Keratinocyte (primary cell): ENCODE results near the gene SP110. TPM values are rescaled to one million over a fixed set of nuclear protein-coding genes. Genes with fewer than 3 reads are reported as not detected.
"Not testable (repeated sequence)": the region's sequence is repeated elsewhere in the genome, so short reads cannot be mapped to it uniquely, and the experiment has no call there.

ENCODE experiments used
- DNase-seq: peaks from one replicate; pipeline ENCODE4 v3.0.0-alpha.2; 2011; ENCODE audit warnings: low read depth, missing footprints, low spot score
- FAIRE-seq: peaks from 2 replicates; lab custom pipeline; 2011; peaks lifted over from hg19 to GRCh38; lab: Jason Lieb, UNC
- H2AFZ ChIP-seq: 2 replicates; pipeline ENCODE4 v1.6.0; 2012; ENCODE audit warnings: low read length, control low read depth, inconsistent platforms; ENCODE audit not compliant: control insufficient read depth
- H3K27ac ChIP-seq: 2 replicates; pipeline ENCODE4 v1.5.1; 2011; ENCODE audit warnings: low read length; ENCODE audit not compliant: control insufficient read depth, insufficient read depth
- H3K27me3 ChIP-seq: 3 replicates; pipeline ENCODE4 v1.6.0; 2011; ENCODE audit warnings: low read length; ENCODE audit not compliant: control insufficient read depth, insufficient read depth; ENCODE audit errors: extremely low read depth
- H3K36me3 ChIP-seq, 2 experiments: 2 replicates in 1 of 2; 3 replicates in 1 of 2; pipeline ENCODE4 v1.5.1; 2011; ENCODE audit warnings: low read length in 2 of 2, mild to moderate bottlenecking in 1 of 2; ENCODE audit not compliant: control insufficient read depth in 2 of 2, insufficient read depth in 2 of 2; ENCODE audit errors: extremely low read depth in 1 of 2
- H3K4me1 ChIP-seq: 3 replicates; pipeline ENCODE4 v1.5.1; 2011; ENCODE audit warnings: low read length; ENCODE audit not compliant: control insufficient read depth, insufficient read depth; ENCODE audit errors: extremely low read depth
- H3K4me2 ChIP-seq: 3 replicates; pipeline ENCODE4 v1.6.0; 2011; ENCODE audit warnings: low read depth, low read length; ENCODE audit not compliant: control insufficient read depth, insufficient read depth; ENCODE audit errors: extremely low read depth
- H3K4me3 ChIP-seq, 3 experiments: fragments of 200-600 bp in 1 of 3; sonication (generic) in 1 of 3; 2 replicates in 2 of 3; 3 replicates in 1 of 3; pipeline ENCODE4 v1.5.1; 2011 to 2016; ENCODE audit warnings: low read length in 3 of 3, mild to moderate bottlenecking in 3 of 3, control low read depth in 2 of 3, inconsistent platforms in 1 of 3, low read depth in 1 of 3, mixed read lengths in 1 of 3, mixed run types in 1 of 3, moderate library complexity in 1 of 3; ENCODE audit not compliant: control insufficient read depth in 2 of 3, insufficient read depth in 2 of 3; ENCODE audit errors: extremely low read depth in 1 of 3
- H3K79me2 ChIP-seq: 2 replicates; pipeline ENCODE4 v1.6.0; 2012; ENCODE audit warnings: low read length; ENCODE audit not compliant: control insufficient read depth, insufficient read depth
- H3K9ac ChIP-seq: 3 replicates; pipeline ENCODE4 v1.6.0; 2011; ENCODE audit warnings: low read length; ENCODE audit not compliant: control insufficient read depth, insufficient read depth; ENCODE audit errors: extremely low read depth
- H3K9me1 ChIP-seq: 3 replicates; pipeline ENCODE4 v1.6.0; 2011; ENCODE audit warnings: low read length; ENCODE audit not compliant: control insufficient read depth, insufficient read depth; ENCODE audit errors: extremely low read depth
- H3K9me3 ChIP-seq: 2 replicates; pipeline ENCODE4 v1.5.1; 2012; ENCODE audit warnings: low read depth, low read length; ENCODE audit not compliant: control insufficient read depth
- H4K20me1 ChIP-seq: 3 replicates; pipeline ENCODE4 v1.6.0; 2011; ENCODE audit warnings: low read length; ENCODE audit not compliant: control insufficient read depth, insufficient read depth; ENCODE audit errors: extremely low read depth
- CTCF ChIP-seq, 3 experiments: IDR thresholded peaks in 1 of 3; conservative IDR thresholded peaks in 1 of 3; optimal IDR thresholded peaks in 1 of 3; 2 replicates in 2 of 3; 3 replicates in 1 of 3; pipeline versions ENCODE3 to v1.5.1; 2011; ENCODE audit warnings: low read length in 3 of 3, mild to moderate bottlenecking in 3 of 3, moderate library complexity in 2 of 3, control low read depth in 1 of 3, inconsistent platforms in 1 of 3; ENCODE audit not compliant: insufficient read depth in 2 of 3; ENCODE audit errors: extremely low read depth in 1 of 3
- EZH2 ChIP-seq: IDR thresholded peaks from one replicate; pipeline ENCODE4 v1.6.1; 2012; ENCODE audit warnings: inconsistent platforms, mild to moderate bottlenecking, low read length, moderate library complexity
- dilution Hi-C: fragments of 300-500 bp; cut with MboI; formaldehyde crosslinking; loops from one replicate; pipeline ENCODE4 v1.7.0; 2020; ENCODE audit warnings: low sequenced_read_pairs; ENCODE audit not compliant: extremely low pct_ligation_motif_present
- polyA plus RNA-seq, 5 experiments: library from polyadenylated mRNA; depleted of rRNA in 3 of 5; stranded (reverse) in 3 of 5; stranded (forward) in 1 of 5; unstranded in 1 of 5; fragments of >200 nt; gene quantifications; 1 replicate in 1 of 5; 2 replicates in 3 of 5; 3 replicates in 1 of 5; pipeline versions ENCODE4 v1.2.1 to v1.2.3, GENCODE V29; 2011 to 2012; ENCODE audit warnings: missing spikeins in 2 of 5, low read depth in 1 of 5, low replicate concordance in 1 of 5

Gene SP110
- polyA plus RNA-seq, 1 donor (not counting 4 experiments of a cell fraction or from before 2014, with no cell fraction given) = 26.5 TPM

- no peaks in the 10 kb centered on the region for H3K27me3 ChIP-seq
- no peaks in the 10 kb centered on the region for H4K20me1 ChIP-seq
- no peak overlapping the region for H3K4me3 ChIP-seq
- no peak overlapping the region for H3K4me2 ChIP-seq
- H3K9me3 ChIP-seq = no peaks in the 10 kb centered on the region
- no peaks in the 10 kb centered on the region for H3K79me2 ChIP-seq
- peaks cover 10% of the 10 kb centered on the region for H3K4me1 ChIP-seq
- no peak overlapping the region for H3K27ac ChIP-seq
- no peak overlapping the region for H3K9ac ChIP-seq
- H3K9me1 ChIP-seq = no peaks in the 10 kb centered on the region
- FAIRE-seq (no peak), DNase-seq (no peak)
- dilution Hi-C loops = no loop called here
- TF ChIP-seq CTCF (optimal IDR thresholded peaks at IDR 0.05 in 1 of 3, IDR thresholded peaks at IDR 0.05 in 1 of 3, conservative IDR thresholded peaks at IDR 0.05 in 1 of 3; ENCODE audit: extremely low read depth in 1 of 3, insufficient read depth in 2 of 3, low read length in 3 of 3) (no peak), EZH2 (no peak)
- no peaks in the 10 kb centered on the region for H3K36me3 ChIP-seq
- H2AFZ ChIP-seq = no peak overlapping the region
These were observed 46.9 kb upstream of the SP110 start for GRCh38 chr2:230266638-230267037.

- H3K4me3 ChIP-seq, H3K27ac ChIP-seq, H4K20me1 ChIP-seq, H3K9me1 ChIP-seq, H3K36me3 ChIP-seq, H3K4me2 ChIP-seq, H3K9ac ChIP-seq, dilution Hi-C loops, H3K79me2 ChIP-seq, H3K9me3 ChIP-seq, H3K4me1 ChIP-seq, H3K27me3 ChIP-seq: not testable (repeated sequence)
- FAIRE-seq (peak; percentile 92), DNase-seq (peak; percentile 69)
- peak overlapping the region; percentile 46 for H2AFZ ChIP-seq
These were observed 45.2 kb upstream of the SP110 start for GRCh38 chr2:230264945-230265344.

GRCh38 chr2:230262246-230262645 is 42.5 kb upstream of the SP110 start:
- Histone ChIP-seq H3K36me3 (no peaks in the 10 kb centered on the region), H3K4me1 (peaks cover 10% of the 10 kb centered on the region), H3K9ac (no peak overlapping the region), H4K20me1 (no peaks in the 10 kb centered on the region), H3K27me3 (no peaks in the 10 kb centered on the region), H3K9me1 (no peaks in the 10 kb centered on the region), H3K4me2 (no peak overlapping the region), H3K4me3 (no peak overlapping the region), H2AFZ (no peak overlapping the region), H3K27ac (no peak overlapping the region), H3K9me3 (no peaks in the 10 kb centered on the region), H3K79me2 (no peaks in the 10 kb centered on the region)
- dilution Hi-C loops = no loop called here
- FAIRE-seq (no peak), DNase-seq (no peak)
- TF ChIP-seq CTCF (optimal IDR thresholded peaks at IDR 0.05 in 1 of 3, IDR thresholded peaks at IDR 0.05 in 1 of 3, conservative IDR thresholded peaks at IDR 0.05 in 1 of 3; ENCODE audit: extremely low read depth in 1 of 3, insufficient read depth in 2 of 3, low read length in 3 of 3) = no peak
- no peak for TF ChIP-seq EZH2
